GM04504 (cell line): ENCODE measurements around the gene KIF6.

ENCODE experiments used
- DNase-seq: peaks from one replicate; pipeline ENCODE4 v3.0.0-alpha.2; 2012; ENCODE audit warnings: low read depth

The KIF6 gene

GRCh38 chr6:39664173-39664572 lies 61.0 kb downstream of the KIF6 start:
- no peak for DNase-seq

GRCh38 chr6:39657355-39658135 lies 67.7 kb downstream of the KIF6 start:
- DNase-seq: no peak

- DNase-seq: no peak
Measured at GRCh38 chr6:39654121-39654520, 71.1 kb downstream of the KIF6 start.

- DNase-seq: no peak
Measured at GRCh38 chr6:39653612-39654011, 71.6 kb downstream of the KIF6 start.

GRCh38 chr6:39649996-39650395 lies 75.2 kb downstream of the KIF6 start:
- DNase-seq: no peak

- no peak for DNase-seq
Measured at GRCh38 chr6:39646751-39647420, 78.3 kb downstream of the KIF6 start.

GRCh38 chr6:39642270-39642669 lies 82.9 kb downstream of the KIF6 start:
- no peak for DNase-seq

- no peak for DNase-seq
Measured at GRCh38 chr6:39638126-39638822, 86.9 kb downstream of the KIF6 start.

GRCh38 chr6:39634646-39635341 lies 90.4 kb downstream of the KIF6 start:
- DNase-seq: no peak

GRCh38 chr6:39625209-39625608 lies 100.0 kb downstream of the KIF6 start:
- no peak for DNase-seq

GRCh38 chr6:39623750-39624149 lies 101.5 kb downstream of the KIF6 start:
- no peak for DNase-seq

- no peak for DNase-seq
Measured at GRCh38 chr6:39617520-39617919, 107.7 kb downstream of the KIF6 start.

GRCh38 chr6:39617026-39617425 lies 108.2 kb downstream of the KIF6 start:
- no peak for DNase-seq

- DNase-seq: no peak
Measured at GRCh38 chr6:39615622-39616021, 109.6 kb downstream of the KIF6 start.

GRCh38 chr6:39614393-39614950 lies 110.7 kb downstream of the KIF6 start:
- DNase-seq: no peak

- no peak for DNase-seq
Measured at GRCh38 chr6:39610221-39610620, 115.0 kb downstream of the KIF6 start.

- no peak for DNase-seq
Measured at GRCh38 chr6:39608652-39609345, 116.4 kb downstream of the KIF6 start.

- DNase-seq: no peak
Measured at GRCh38 chr6:39602601-39603519, 122.3 kb downstream of the KIF6 start.

GRCh38 chr6:39599973-39600372 lies 125.2 kb downstream of the KIF6 start:
- DNase-seq: peak; percentile 42

GRCh38 chr6:39599341-39599740 lies 125.9 kb downstream of the KIF6 start:
- DNase-seq: no peak
